Glomerular visceral epithelial cell (primary cell): ENCODE data around the gene SEMA6B.

Experiments
- DNase-seq: peaks from one replicate; pipeline ENCODE4 v3.0.0-alpha.2; 2016; ENCODE audit errors: extremely low spot score

SEMA6B gene

GRCh38 chr19:4493104-4493928 is 66.2 kb downstream of the SEMA6B start:
- no peak for DNase-seq
